Measurements from ENCODE around the gene CD109.

DNA sequence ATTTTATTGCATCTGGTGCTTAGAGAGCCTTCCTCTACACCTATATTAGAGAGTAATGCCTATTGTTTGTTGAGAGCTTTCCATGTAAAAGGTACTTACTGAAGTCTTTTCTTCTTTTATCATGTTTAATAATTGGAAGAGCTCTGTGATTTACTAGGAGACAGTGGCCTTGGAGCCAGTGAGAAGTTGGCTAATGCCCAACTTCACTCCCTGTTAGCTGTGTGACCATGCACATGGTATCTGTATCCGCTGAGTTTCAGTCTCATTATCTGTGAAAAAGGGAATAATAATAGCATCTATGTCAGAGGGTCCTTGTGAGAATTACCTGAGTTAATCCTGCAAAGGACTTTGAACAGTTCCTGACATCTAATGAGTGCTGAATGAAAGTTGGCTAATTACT lies 105.0 kb downstream of the CD109 start:
- no peak for TF ChIP-seq POLR2A (IDR thresholded peaks at IDR 0.05; ENCODE audit: low read length)
- no peak for TF ChIP-seq GATA1 (IDR thresholded peaks at IDR 0.05; ENCODE audit: low read depth, low read length)

Measured in erythroblast (primary cell).